IPS-NIHi7 (cell line): Measurements from ENCODE around the gene MAVS.
"Not testable (repeated sequence)": the region's sequence is repeated elsewhere in the genome, so short reads cannot be mapped to it uniquely, and the experiment has no call there.

Experiments
- DNase-seq: peaks from one replicate; pipeline ENCODE4 v3.0.0; 2012; ENCODE audit warnings: mixed read lengths; ENCODE audit errors: extremely low spot score

The MAVS gene

DNA sequence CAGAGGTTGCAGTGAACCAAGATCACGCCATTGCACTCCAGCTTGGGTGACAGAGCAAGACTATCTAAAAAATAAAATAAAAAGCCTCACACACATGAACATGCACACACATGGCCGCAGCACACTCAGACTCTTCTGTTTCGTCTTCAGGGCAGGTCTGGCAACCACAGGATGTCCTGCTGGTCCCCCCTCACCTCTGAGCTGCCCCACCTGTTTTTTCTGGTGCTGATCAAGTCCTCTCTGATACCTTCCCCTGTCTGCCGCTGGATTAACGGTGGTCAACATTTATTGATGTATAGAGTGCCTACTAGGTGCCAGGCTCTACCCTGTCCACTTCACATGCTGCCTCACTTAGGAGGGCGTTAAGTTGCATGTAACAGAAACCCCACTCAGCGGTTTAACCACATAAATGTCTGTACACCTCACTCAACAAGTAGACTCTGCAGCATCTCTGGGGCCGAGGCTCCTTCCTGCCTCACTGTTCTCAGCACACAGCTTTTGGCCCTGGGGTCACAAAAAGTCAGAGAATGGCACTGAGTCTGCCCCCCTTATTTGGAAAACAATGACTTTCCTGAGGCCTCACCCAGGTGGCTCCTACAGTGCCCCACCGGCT lies 30.8 kb upstream of the MAVS start:
- DNase-seq, result no peak

- DNase-seq, result peak; percentile 63
Observed at GRCh38 chr20:3818155-3819151, 28.2 kb upstream of the MAVS start.

DNA sequence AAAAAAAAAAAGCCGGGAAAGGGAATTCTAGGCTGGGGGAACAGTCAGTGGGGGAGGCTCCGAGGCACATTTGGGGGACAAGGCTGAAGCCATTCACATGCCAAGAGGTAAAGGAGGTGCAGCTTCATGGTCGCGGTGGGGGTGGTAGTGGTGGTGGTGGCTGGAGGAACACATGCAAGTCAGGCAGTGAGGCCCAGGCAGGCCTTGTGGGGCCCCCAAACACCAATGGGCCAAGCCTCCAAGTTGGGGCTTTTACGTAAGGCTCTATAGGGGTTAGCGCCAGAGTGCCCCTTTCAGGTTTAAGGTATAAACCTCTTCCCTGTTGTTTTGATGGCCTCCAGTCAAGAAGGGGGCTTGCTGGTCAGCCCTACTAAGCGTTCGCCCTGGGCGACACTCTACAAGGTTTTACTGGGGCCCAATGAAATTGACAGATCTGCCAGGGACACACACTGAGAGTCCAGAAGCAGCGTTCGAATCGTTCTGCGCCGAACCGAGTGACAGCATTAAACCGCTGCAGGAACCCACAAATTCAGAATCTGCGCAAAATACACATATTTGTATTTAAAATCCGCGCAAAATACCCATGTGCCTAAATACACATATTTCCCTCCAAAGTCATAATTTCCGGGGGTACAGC lies 27.1 kb upstream of the MAVS start:
- no peak for DNase-seq

- DNase-seq, result peak; percentile 91
Observed at GRCh38 chr20:3820048-3820900, 26.4 kb upstream of the MAVS start, which contains the start of gene AP5S1. Gene AP5S1 (plus strand): TSS chr20:3820547. CDS start chr20:3822118, 1,571 bp downstream.

- DNase-seq, result no peak
Observed at GRCh38 chr20:3820901-3821727, 25.5 kb upstream of the MAVS start.

DNA sequence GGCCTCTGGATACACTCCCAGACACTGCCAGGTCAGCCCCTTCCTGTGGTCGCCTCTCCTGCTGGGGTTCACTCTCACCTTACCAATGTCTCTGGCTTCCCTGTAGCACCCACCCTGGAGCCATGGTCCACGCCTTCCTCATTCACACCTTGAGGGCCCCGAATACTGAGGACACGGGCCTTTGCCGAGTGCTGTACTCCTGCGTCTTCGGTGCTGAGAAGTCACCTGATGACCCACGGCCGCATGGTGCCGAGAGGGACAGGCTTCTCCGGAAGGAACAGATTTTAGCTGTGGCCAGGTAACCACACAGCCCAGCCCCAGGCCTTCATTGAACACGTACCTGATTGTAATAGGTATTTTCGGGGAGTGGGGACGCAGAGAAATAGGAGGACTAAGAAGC lies 24.6 kb upstream of the MAVS start:
- DNase-seq, result no peak

DNA sequence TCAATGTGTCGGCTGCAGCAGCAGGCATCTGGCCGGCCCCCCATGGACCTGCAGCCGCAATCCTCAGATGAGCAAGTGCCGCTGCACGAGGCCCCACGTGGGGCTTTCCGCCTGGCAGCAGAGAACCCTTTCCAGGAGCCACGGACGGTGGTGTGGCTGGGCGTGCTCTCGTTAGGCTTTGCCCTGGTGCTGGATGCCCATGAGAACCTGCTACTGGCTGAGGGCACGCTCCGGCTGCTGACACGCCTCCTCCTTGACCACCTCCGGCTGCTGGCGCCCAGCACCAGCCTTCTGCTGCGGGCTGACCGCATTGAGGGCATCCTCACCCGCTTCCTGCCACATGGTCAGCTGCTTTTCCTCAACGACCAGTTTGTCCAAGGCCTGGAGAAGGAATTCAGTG lies 22.8 kb upstream of the MAVS start:
- no peak for DNase-seq

- DNase-seq, result peak; percentile 52
Observed at GRCh38 chr20:3825526-3825925, 21.1 kb upstream of the MAVS start.

- no peak for DNase-seq
Observed at GRCh38 chr20:3826420-3826819, 20.2 kb upstream of the MAVS start.

DNA sequence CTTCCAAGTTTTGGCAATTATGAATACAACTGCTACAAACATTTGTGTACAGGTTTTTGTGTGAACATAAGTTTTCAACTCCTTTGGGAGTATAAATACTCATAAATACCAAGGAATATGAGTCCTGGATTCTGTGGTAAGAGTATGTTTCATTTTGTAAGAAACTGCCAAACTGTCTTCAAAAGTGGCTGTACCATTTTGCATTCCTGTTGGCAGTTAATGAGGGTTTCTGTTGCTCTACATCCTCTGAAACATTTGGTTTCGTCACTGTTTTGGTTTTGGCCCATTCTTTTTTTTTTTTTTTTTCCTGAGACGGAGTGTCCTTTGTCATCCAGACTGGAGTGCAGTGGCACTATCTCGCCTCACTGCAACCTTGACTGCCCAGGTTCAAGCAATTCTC lies 17.8 kb upstream of the MAVS start:
- DNase-seq, result no peak

DNA sequence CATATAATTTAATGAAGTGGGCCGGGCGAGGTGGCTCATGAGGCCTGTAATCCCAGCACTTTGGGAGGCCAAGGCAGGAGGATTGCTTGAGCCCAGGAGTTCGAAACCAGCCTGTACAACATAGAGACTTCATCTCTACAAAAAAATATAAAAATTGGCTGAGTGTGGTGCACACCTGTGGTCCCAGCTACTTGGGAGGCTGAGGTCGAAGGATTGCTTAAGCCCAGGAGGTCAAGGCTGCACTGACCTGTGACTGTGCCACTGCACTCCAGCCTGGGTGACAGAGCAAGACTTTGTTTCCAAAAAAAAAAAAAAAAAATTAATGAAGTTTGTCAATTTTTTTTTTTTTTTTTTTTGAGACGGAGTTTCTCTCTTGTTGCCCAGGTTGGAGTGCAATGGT lies 16.7 kb upstream of the MAVS start:
- not testable (repeated sequence) for DNase-seq

DNA sequence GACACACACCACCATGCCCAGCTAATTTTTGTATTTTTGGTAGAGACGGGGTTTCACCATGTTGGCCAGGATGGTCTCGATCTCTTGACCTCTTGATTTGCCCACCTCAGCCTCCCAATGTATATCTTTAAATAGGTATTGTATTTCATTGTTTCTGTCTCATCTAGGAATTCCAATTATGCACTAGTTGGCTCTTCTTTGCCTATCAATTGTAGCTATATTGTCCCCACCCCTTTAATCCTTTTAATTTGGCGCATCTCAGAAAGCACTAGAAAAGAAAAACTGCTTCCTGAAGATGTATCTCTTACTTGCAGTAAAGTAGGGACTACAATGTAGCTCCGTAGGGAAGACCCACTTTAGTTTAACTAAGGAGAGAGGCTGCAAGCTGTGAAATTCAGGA lies 10.5 kb upstream of the MAVS start:
- no peak for DNase-seq

DNA sequence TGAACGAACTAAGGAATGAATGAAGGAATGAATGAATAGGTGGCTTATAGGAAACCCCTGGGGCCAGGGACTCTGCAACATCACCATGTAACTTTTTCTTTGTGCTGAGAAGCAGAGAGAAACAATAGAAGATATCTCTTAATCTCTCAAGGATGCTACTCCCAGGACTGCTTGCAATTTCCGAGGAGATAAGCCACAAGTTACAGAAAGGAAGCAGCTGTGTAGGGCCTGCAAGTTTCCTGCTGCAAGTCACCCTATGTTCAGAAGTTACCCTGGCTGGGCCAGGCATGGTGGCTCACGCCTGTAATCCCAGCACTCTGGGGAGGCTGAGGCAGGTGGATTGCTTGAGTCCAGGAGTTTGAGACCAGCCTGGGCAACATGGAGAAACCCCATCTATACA lies 7.3 kb upstream of the MAVS start:
- no peak for DNase-seq

GRCh38 chr20:3840201-3840600 lies 6.4 kb upstream of the MAVS start:
- not testable (repeated sequence) for DNase-seq

DNA sequence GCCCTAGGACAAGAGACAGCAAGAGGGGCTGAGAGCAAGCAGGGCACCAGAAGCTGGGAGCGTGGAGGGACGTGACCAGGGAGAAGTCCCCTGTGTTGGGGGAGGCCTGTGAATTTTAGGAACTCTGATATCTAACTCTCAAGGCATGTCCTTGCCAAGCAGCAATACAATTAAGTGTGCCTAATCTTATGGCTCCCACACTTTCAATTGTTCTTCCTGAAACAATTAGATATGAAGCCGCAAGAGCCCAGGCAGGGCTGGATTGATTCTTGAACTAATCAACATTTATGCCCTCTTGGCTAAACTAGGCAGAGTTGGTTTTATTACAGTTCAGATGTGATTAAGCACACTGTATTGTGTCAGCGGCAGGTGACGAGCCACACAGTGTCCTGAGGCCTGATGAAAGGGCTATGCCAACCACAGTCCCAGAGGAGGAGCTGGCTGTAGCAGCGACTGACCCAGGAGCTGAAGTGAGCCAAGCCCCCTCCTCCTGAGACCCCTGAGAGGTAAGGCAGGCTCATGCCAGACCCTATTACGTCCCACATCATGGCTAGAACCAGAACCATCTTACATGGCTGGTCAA lies 4.2 kb upstream of the MAVS start:
- no peak for DNase-seq

- DNase-seq, result no peak
Observed at GRCh38 chr20:3843490-3843889, 3.1 kb upstream of the MAVS start.

- not testable (repeated sequence) for DNase-seq
Observed at GRCh38 chr20:3843990-3844619, 2.5 kb upstream of the MAVS start.

GRCh38 chr20:3846378-3846739 lies 275 bp upstream of the MAVS start:
- no peak for DNase-seq

GRCh38 chr20:3847429-3847940 lies 851 bp downstream of the MAVS start:
- no peak for DNase-seq

- no peak for DNase-seq
Observed at GRCh38 chr20:3848565-3848964, 1.9 kb downstream of the MAVS start.
